Uterus (tissue), 2 donors: ENCODE data around the gene ZNF426.

Experiments used
- CTCF ChIP-seq, 4 experiments: fragments of 200-600 bp in 2 of 4; fragments of 450-650 bp in 2 of 4; sonication (generic) in 2 of 4; IDR thresholded peaks; one replicate each; pipeline ENCODE4 v1.5.1; 2016 to 2019; ENCODE audit warnings: antibody characterized with exemption in 4 of 4, mild to moderate bottlenecking in 2 of 4, moderate library complexity in 1 of 4
- POLR2A ChIP-seq, 2 donors: fragments of 450-650 bp; IDR thresholded peaks; one replicate each; pipeline ENCODE4 v1.6.1; 2016; ENCODE audit warnings: antibody characterized with exemption in 2 of 2, mild to moderate bottlenecking in 1 of 2, moderate library complexity in 1 of 2

- TF ChIP-seq CTCF (IDR thresholded peaks at IDR 0.05) (no peak), POLR2A (IDR thresholded peaks at IDR 0.05) (no peak)
These were observed 27.7 kb upstream of the ZNF426 start for GRCh38 chr19:9565900-9566705.
